Skeletal muscle satellite cell (primary cell): ENCODE measurements around the gene ACOT13.
"Not testable (repeated sequence)": the region's sequence is repeated elsewhere in the genome, so short reads cannot be mapped to it uniquely, and the experiment has no call there.

ENCODE experiments used
- H3K27me3 ChIP-seq: 2 replicates; pipeline ENCODE4 v1.7.0; 2013; ENCODE audit warnings: low read length; ENCODE audit not compliant: control insufficient read depth, insufficient read depth
- H3K36me3 ChIP-seq: 2 replicates; pipeline ENCODE4 v1.7.0; 2013; ENCODE audit warnings: mild to moderate bottlenecking, control low read depth, low read length; ENCODE audit not compliant: insufficient read depth
- H3K4me1 ChIP-seq: 2 replicates; pipeline ENCODE4 v1.7.0; 2013; ENCODE audit warnings: low read length; ENCODE audit not compliant: control insufficient read depth, insufficient read depth
- H3K4me2 ChIP-seq: 2 replicates; pipeline ENCODE4 v1.7.0; 2013; ENCODE audit warnings: mild to moderate bottlenecking, low read length
- H3K4me3 ChIP-seq: 2 replicates; pipeline ENCODE4 v1.7.0; 2013; ENCODE audit warnings: low read length
- H3K9ac ChIP-seq: 2 replicates; pipeline ENCODE4 v1.7.0; 2013; ENCODE audit warnings: mild to moderate bottlenecking, low read depth, low read length, moderate library complexity
- H3K9me3 ChIP-seq: replicated peaks from 2 replicates; pipeline ENCODE4 v1.7.0; 2013; ENCODE audit warnings: mild to moderate bottlenecking, control low read depth, low read length

The ACOT13 gene

GRCh38 chr6:24719125-24719971 is 52.5 kb downstream of the ACOT13 start, which contains the start of gene C6orf62:
Gene C6orf62, minus strand, starts transcription at chr6:24719154. Its CDS starts 486 bp downstream, at chr6:24718668.
- Histone ChIP-seq H3K27me3 (no peaks in the 10 kb centered on the region), H3K4me2 (peak within 1 kb of the TSS; percentile 80), H3K4me1 (peaks cover 24% of the 10 kb centered on the region), H3K9me3 (no peaks in the 10 kb centered on the region), H3K4me3 (peak within 1 kb of the TSS; percentile 98), H3K36me3 (peaks cover 51% of the 10 kb centered on the region), H3K9ac (peak within 1 kb of the TSS; percentile 100)

DNA sequence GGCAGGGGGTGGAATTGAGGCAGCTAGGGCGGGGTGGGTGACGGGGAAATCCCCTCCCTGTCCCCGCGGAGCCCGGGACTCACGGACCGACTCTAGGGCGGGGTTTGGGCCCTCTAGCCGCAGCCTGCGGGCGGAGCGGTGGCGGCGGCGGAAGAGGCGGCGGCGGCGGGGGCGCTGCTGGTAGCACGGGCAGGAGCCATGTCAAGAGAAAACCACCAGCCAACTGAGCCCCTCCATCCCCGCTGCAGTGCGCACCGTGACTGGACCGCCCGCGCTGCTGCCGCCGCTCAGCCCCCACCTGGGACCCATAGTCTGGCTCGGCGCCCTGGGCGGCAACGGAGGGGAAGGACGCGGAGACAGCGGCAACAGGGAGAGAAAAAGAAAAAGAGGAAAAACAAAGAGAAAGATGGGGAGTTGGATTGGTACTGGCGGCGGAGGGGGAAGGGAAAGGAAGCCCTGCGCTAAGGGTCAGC is 53.3 kb downstream of the ACOT13 start:
- Histone ChIP-seq H3K4me2 (peak overlapping the region; percentile 80), H3K36me3 (peaks cover 43% of the 10 kb centered on the region), H3K4me3 (peak overlapping the region; percentile 98), H3K9ac (peak overlapping the region; percentile 100), H3K27me3 (no peaks in the 10 kb centered on the region), H3K4me1 (peaks cover 24% of the 10 kb centered on the region), H3K9me3 (no peaks in the 10 kb centered on the region)

DNA sequence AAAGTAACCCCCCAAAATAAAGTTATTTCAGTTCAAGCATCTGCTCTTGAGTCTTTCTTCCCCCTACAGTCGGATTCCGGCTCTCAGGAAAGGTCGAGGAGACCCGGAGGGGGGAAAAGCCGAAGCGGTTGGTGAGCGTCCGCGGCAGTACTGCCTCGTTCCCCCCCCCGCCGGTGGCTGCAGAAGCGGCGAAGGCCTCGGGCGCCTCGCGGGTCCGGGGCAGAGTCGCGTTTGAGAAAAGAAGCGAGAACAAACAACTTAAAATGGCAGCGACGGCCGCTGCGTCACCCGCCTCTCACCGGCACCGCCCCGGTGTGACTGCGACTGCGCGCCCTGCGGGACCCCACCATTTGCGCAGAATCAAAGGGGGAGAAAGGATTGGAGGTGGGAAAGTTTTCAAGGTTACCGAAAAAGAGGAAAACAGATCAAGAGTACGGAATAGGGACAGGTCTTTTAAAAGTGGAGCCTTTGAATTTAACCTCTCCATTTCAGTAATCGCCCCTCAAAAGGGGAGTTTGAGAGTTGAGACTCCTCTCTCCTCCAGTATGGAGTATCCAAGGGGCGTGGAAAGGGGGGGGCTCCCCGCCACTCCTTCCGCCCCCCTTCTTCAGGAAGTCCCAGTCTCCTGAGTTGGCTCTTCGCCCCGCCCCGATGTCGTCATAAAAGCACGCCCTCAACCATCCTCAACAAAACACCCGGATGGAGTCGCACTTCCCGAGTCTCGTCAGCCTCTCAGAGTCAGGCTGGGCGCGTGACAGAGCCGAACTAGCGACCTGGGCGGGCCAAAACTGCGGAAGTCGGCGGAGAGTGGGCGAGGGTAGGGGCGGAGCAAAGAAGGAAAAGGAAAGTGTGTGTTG is 54.0 kb downstream of the ACOT13 start:
- Histone ChIP-seq H3K36me3 (peaks cover 36% of the 10 kb centered on the region), H3K9me3 (no peaks in the 10 kb centered on the region), H3K4me1 (peaks cover 23% of the 10 kb centered on the region), H3K27me3 (no peaks in the 10 kb centered on the region), H3K9ac (peak overlapping the region; percentile 100), H3K4me3 (peak overlapping the region; percentile 98), H3K4me2 (peak overlapping the region; percentile 92)

DNA sequence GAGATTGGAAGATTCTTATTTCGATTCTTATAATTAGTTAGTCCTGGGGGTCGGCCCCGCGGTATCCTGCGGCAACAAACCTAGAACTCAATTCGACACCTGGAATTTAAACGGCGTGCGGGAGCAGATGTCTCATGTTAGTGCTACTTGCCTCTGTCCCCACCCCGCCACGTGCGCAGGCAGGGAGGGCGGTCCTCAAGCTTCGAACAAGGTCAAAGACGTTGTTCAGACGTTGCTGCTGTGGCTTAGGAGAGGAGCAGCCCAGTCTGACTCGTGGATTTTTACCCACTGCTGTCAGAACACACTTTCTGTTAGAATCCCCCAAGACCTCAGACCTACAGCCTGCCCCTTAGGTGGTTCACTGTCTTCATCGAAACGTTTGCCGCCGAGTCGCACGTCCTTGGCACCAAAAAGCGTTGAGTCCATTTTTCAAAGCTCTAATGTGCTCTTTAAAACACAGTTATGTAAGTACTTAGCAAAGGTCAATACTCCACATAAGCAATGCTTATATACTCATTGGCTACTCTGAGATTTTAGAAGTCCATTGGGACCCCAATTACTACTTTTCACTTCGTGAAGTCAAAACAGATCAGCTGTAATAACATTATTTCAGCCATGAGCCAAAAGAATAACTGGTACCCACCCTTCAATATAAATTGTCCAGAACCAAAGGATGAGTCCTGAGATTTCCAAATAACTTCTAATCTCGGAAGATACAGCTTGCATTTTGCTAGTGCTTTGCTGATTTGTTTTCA is 54.8 kb downstream of the ACOT13 start:
- Histone ChIP-seq H3K4me2 (peak overlapping the region; percentile 92), H3K4me3 (peak overlapping the region; percentile 79), H3K27me3 (no peaks in the 10 kb centered on the region), H3K36me3 (peaks cover 28% of the 10 kb centered on the region), H3K9ac (peak overlapping the region; percentile 100), H3K4me1 (peaks cover 15% of the 10 kb centered on the region), H3K9me3 (no peaks in the 10 kb centered on the region)

GRCh38 chr6:24723270-24723669 is 56.4 kb downstream of the ACOT13 start:
- Histone ChIP-seq H3K9me3 (no peaks in the 10 kb centered on the region), H3K36me3 (peaks cover 14% of the 10 kb centered on the region), H3K27me3 (no peaks in the 10 kb centered on the region), H3K9ac (no peak overlapping the region), H3K4me1 (peaks cover 7% of the 10 kb centered on the region), H3K4me2 (no peak overlapping the region), H3K4me3 (no peak overlapping the region)

DNA sequence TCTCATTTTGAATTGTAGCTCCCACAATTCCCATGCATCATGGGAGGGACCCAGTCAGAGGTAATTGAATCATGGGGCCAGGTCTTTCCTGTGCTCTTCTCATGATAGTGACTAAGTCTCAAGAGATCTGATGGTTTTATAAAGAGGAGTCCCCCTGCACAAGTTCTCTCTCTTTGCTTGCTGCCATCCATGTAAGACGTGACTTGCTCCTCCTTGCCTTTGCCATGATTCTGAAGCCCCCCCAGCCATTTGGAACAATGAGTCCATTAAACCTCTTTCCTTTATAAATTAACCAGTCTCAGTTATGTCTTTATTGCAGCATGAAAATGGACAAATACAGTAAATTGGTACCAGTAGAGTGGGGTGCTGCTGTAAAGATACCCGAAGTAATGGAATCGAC is 63.8 kb downstream of the ACOT13 start:
- not testable (repeated sequence) for H3K4me3 ChIP-seq, H3K9me3 ChIP-seq, H3K27me3 ChIP-seq, H3K4me1 ChIP-seq, H3K4me2 ChIP-seq, H3K9ac ChIP-seq, H3K36me3 ChIP-seq

DNA sequence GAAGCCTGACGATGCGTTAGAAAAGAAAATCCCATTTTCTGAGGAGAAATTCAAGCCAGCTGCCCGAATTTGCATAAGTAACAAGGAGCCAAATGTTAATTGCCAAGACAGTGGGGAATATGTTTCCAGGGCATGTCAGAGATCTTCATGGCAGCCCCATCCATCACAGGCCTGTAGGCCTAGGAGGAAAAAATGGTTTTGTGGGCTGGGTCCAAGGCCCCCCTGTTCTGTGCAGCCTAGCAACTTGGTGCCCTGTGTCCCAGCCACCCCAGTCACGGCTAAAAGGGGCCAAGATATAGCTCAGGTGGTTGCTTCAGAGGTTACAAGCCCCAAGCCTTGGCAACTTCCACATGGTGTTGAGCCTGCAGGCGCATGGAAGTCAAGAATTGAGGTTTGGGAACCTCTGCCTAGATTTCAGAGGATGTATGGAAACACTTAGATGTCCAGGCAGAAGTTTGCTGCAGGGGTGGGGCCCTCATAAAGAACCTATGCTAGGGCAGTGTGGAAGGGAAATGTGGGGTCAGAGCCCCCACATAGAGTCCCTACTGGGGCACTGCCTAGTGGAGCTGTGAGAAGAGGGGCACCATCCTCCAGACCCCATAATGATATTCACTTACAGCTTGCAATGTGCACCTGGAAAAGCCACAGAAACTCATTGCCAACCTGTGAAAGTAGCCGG is 64.7 kb downstream of the ACOT13 start:
- H3K4me2 ChIP-seq, H3K4me1 ChIP-seq, H3K9ac ChIP-seq, H3K27me3 ChIP-seq, H3K9me3 ChIP-seq, H3K36me3 ChIP-seq, H3K4me3 ChIP-seq: not testable (repeated sequence)

- no peak overlapping the region for H3K9ac ChIP-seq
- no peaks in the 10 kb centered on the region for H3K9me3 ChIP-seq
- H3K27me3 ChIP-seq, result no peaks in the 10 kb centered on the region
- no peak overlapping the region for H3K4me2 ChIP-seq
- H3K36me3 ChIP-seq, result no peaks in the 10 kb centered on the region
- H3K4me3 ChIP-seq, result no peak overlapping the region
- no peaks in the 10 kb centered on the region for H3K4me1 ChIP-seq
Observed at GRCh38 chr6:24734166-24734565, 67.3 kb downstream of the ACOT13 start.

DNA sequence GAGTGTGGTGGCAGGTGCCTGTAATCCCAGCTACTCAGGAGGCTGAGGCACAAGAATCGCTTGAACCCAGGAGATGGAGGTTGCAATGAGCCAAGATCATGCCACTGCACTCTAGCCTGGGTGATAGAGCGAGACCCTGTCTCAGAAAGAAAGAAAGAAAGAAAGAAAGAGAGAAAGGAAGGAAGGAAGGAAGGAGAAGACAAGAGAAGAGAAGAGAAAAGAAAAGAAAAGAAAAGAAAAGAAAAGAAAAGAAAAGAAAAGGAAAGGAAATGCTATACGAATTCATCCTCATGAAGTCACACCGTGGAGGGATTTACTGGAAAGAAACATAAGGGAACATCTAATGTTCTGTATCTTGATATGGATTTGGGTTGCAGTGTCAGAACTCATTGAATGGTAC is 67.8 kb downstream of the ACOT13 start:
- not testable (repeated sequence) for H3K4me1 ChIP-seq, H3K9ac ChIP-seq, H3K27me3 ChIP-seq, H3K36me3 ChIP-seq, H3K4me2 ChIP-seq, H3K4me3 ChIP-seq, H3K9me3 ChIP-seq

DNA sequence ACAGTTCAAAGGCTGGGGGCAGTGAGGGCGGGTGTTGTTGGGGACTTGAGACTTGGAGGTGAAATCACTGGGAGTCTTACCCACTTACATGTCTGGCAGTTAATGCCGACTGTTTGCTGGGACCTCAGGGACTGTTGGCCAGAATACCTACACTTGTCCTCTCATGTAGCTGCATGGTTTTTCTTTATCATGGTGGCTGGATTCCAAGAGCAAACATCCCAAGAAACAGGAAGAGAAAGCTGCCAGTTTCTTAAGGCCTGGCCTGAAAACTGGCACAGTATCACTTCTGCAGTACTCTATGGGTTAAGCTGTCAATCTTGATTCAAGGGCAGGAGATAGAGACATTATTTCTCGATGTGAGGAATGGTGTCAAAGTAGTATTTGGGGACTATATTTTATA is 71.9 kb downstream of the ACOT13 start:
- Histone ChIP-seq H3K4me2 (no peak overlapping the region), H3K4me1 (peaks cover 26% of the 10 kb centered on the region), H3K9me3 (no peaks in the 10 kb centered on the region), H3K4me3 (no peak overlapping the region), H3K36me3 (no peaks in the 10 kb centered on the region), H3K27me3 (no peaks in the 10 kb centered on the region), H3K9ac (no peak overlapping the region)
